Lower leg skin (tissue), 4 donors: ENCODE results near the gene TUBB2B. TPM values are rescaled to one million over a fixed set of nuclear protein-coding genes. Genes with fewer than 3 reads are reported as not detected.
"Not testable (repeated sequence)": the region's sequence is repeated elsewhere in the genome, so short reads cannot be mapped to it uniquely, and the experiment has no call there.

Experiments
- DNase-seq, 2 donors: peaks; one replicate each; pipeline ENCODE4 v3.0.0-alpha.2; 2019; ENCODE audit warnings: low spot score in 2 of 2
- H3K4me3 ChIP-seq: fragments of 200-600 bp; sonication (generic); 2 replicates; pipeline ENCODE4 v1.5.1; 2017; ENCODE audit warnings: mild to moderate bottlenecking, low read depth; ENCODE audit not compliant: poor library complexity, severe bottlenecking
- POLR2A ChIP-seq, 2 donors: fragments of 450-650 bp; IDR thresholded peaks; one replicate each; pipeline ENCODE4 v1.6.1; 2016 to 2017; ENCODE audit warnings: antibody characterized with exemption in 2 of 2, mild to moderate bottlenecking in 1 of 2, moderate library complexity in 1 of 2
- WGBS, 2 donors: methylation state at CpG; one replicate each; pipeline ENCODE4 v1.1.5; 2018; 5-methylcytosine and 5-hydroxymethylcytosine counted together
- intact Hi-C: fragments of 100-400 bp; cut with DNase I; formaldehyde crosslinking; loops from one replicate; pipeline ENCODE4 v1.15.0; 2023; ENCODE audit warnings: low total_unique reads
- total RNA-seq, 4 donors: library from RNA; depleted of rRNA; stranded (reverse); fragments of >200 nt; gene quantifications; one replicate each; pipeline ENCODE4 v1.1.0, GENCODE V29; 2016
- TF ChIP-seq, protein P1 (sequence below), 3 donors: fragments of 450-650 bp; IDR thresholded peaks; one replicate each; pipeline ENCODE4 v1.5.1; 2016; ENCODE audit warnings: antibody characterized with exemption in 3 of 3, mild to moderate bottlenecking in 3 of 3, moderate library complexity in 2 of 3

The TUBB2B gene
- total RNA-seq, 4 donors from 2014 or later = 1.0 to 14.6 (median 7.5) TPM

DNA sequence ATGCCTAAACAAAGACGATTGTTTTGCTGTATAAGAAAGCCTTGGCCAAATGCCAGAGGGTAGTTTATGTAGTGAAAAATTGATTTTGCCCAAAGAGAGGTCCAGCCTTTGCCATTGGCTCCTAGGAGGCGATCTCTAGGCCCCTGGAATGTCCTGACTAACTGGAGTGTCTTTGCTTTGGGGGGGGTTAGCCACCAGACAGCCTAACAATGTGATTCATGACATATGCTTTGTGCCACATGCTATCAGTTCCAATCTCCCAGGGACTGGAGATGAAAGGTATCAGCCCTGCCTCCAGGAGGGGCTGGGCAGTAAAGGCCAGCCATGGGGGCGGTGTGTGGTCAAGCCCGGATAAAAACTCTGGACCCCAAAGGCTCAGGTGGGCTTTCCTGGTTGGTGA, 37.4 kb downstream of the TUBB2B start:
- WGBS, 2 donors = 78 to 80% methylated on average over 4 of the region's 4 CpGs
- intact Hi-C loops = no loop called here
- H3K4me3 ChIP-seq = no peak overlapping the region
- TF ChIP-seq, protein P1, sequence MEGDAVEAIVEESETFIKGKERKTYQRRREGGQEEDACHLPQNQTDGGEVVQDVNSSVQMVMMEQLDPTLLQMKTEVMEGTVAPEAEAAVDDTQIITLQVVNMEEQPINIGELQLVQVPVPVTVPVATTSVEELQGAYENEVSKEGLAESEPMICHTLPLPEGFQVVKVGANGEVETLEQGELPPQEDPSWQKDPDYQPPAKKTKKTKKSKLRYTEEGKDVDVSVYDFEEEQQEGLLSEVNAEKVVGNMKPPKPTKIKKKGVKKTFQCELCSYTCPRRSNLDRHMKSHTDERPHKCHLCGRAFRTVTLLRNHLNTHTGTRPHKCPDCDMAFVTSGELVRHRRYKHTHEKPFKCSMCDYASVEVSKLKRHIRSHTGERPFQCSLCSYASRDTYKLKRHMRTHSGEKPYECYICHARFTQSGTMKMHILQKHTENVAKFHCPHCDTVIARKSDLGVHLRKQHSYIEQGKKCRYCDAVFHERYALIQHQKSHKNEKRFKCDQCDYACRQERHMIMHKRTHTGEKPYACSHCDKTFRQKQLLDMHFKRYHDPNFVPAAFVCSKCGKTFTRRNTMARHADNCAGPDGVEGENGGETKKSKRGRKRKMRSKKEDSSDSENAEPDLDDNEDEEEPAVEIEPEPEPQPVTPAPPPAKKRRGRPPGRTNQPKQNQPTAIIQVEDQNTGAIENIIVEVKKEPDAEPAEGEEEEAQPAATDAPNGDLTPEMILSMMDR (IDR thresholded peaks at IDR 0.05) = no peak
- TF ChIP-seq POLR2A (IDR thresholded peaks at IDR 0.05) = no peak
- DNase-seq = no peak

DNA sequence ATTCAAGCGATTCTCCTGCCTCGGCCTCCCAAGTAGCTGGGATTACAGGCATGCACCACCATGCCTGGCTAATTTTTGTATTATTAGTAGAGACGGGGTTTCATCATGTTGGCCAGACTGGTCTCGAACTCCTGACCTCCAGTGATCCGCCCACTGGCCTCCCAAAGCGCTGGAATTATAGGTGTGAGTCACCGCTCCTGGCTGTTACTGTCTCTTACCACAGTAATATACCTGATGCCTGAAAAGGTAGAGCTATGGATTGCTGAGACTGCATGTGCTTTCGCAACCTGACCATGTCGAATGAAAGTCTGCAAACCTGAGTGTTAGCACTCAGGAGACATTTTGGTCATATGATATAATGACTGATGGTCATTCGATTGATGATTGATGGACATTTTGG, 38.3 kb downstream of the TUBB2B start:
- WGBS, 2 donors = 89 to 92% methylated on average over 10 of the region's 10 CpGs
- H3K4me3 ChIP-seq, intact Hi-C loops: not testable (repeated sequence)
- DNase-seq = peak in 1 of 2 donors; percentile 21

DNA sequence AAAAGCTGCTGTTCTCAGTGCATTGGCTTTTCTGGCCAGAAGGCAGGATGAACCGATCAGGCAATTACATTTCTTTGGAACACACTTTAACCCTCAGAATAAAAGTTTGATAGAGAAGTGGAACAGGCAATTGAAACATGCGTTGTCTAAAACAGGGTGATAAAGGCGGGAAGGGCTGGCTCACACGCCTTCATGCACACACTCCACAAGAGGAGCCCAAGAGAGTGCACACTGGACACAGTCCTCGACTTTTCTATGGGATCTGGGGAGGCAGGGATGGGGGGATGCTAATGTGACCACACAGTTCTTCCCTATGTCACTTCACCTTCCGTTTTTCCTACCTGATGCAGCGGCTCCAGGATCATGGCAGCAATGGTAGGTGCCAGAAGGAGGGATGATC, 39.2 kb downstream of the TUBB2B start:
- 86 to 93% methylated on average over 7 of the region's 7 CpGs for WGBS, 2 donors
- DNase-seq = peak in 1 of 2 donors; percentile 67
- H3K4me3 ChIP-seq = no peak overlapping the region
- TF ChIP-seq, protein P1 (IDR thresholded peaks at IDR 0.05) = no peak
- no peak for TF ChIP-seq POLR2A (IDR thresholded peaks at IDR 0.05)
- intact Hi-C loops = no loop called here

DNA sequence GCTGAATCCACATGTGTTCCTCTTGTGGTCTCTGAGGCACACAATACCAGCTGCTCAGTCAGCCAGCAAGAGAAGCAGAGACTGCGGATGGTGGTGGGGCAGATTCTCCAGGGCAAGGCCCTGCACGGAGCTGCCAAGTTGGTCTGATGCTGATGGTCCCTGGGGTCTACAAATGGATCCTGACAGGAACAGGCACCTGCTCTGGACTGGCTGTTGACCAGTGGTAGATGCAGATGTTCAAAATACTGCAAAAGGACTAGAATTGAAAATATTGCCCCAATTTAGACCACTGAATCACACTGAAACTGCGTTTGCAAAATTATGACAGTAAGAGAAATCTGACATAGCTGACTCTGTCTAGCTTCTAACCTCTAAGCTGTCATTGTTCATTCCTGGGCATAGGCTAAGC, 40.5 kb downstream of the TUBB2B start:
- WGBS, 2 donors = 95 to 97% methylated on average over 3 of the region's 3 CpGs
- no peak for DNase-seq
- intact Hi-C loops = no loop called here
- no peak overlapping the region for H3K4me3 ChIP-seq
- TF ChIP-seq, protein P1 (IDR thresholded peaks at IDR 0.05) = no peak
- TF ChIP-seq POLR2A (IDR thresholded peaks at IDR 0.05) = no peak

GRCh38 chr6:3183066-3183465, 44.4 kb downstream of the TUBB2B start:
- 81 to 86% methylated on average over 4 of the region's 4 CpGs for WGBS, 2 donors

GRCh38 chr6:3181105-3181504, 46.3 kb downstream of the TUBB2B start:
- no peak for DNase-seq
- H3K4me3 ChIP-seq = no peak overlapping the region
- intact Hi-C loops = no loop called here
- WGBS, 2 donors = 66 to 85% methylated on average over 2 of the region's 2 CpGs
- TF ChIP-seq, protein P1 (IDR thresholded peaks at IDR 0.05) = no peak
- TF ChIP-seq POLR2A (IDR thresholded peaks at IDR 0.05) = no peak

More at GRCh38 chr6:3183066-3183465, 44.4 kb downstream of the TUBB2B start:
- no peak for DNase-seq
- intact Hi-C loops = no loop called here
- no peak for TF ChIP-seq POLR2A (IDR thresholded peaks at IDR 0.05)
- H3K4me3 ChIP-seq = no peak overlapping the region

DNA sequence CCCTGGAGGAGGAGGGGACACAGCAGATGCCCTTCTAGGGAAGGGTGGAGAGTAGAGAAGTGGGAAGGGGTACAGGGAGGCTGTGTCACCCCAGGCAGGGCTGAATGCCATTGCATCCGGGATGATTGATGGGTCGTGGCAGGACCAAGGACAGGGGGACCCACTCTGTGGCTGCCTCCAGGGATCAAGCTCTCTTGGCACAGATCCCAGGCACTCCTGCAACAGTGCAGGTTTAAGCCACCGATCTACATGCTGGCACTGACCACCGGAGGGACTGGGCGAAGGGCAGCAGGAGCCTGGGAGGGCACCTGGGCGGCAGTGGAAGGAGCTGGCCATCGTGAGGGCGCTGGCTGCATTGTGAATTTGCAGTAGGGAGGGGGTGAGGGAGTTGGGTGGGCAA, 47.5 kb downstream of the TUBB2B start:
- H3K4me3 ChIP-seq, intact Hi-C loops: not testable (repeated sequence)
- peak in 1 of 2 donors; percentile 56 for DNase-seq
- WGBS, 2 donors = 69% methylated on average over 6 to 7 of the region's 8 CpGs

DNA sequence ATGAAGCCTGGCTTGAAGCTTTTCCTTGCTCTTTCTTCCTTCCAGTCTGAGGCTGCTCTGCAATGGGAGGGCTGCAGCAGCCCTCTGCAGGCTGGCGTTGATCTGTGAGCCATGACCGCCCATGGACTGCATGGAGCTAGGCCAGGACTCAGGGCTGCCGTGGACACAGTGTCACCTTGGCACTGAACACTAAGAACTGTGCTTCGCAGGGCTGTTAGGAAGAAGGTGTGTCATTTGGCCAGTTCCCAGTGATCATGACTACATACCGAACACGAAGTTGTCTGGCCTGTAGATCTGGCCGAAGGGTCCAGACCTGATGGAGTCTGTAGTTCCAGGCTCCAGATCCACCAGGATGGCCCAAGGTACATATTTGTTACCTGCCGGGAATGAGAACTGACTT, 48.8 kb downstream of the TUBB2B start:
- H3K4me3 ChIP-seq, DNase-seq, intact Hi-C loops: not testable (repeated sequence)
- WGBS, 2 donors = 65 to 68% methylated on average over 7 to 8 of the region's 8 CpGs
